Epithelial cell of esophagus (primary cell): ENCODE results near the gene CRY1.
"Not testable (repeated sequence)": the region's sequence is repeated elsewhere in the genome, so short reads cannot be mapped to it uniquely, and the experiment has no call there.

ENCODE experiments used
- DNase-seq: peaks from one replicate; pipeline ENCODE4 v3.0.0; 2010; ENCODE audit warnings: low read depth
- H3K4me3 ChIP-seq: 2 replicates; pipeline ENCODE4 v1.5.1; 2011; ENCODE audit warnings: mild to moderate bottlenecking, low read length, control low read depth
- CTCF ChIP-seq: IDR thresholded peaks from 2 replicates; pipeline ENCODE4 v1.5.1; 2011; ENCODE audit warnings: low read depth, mild to moderate bottlenecking, low read length, control low read depth, inconsistent platforms; ENCODE audit not compliant: insufficient read depth; ENCODE audit errors: missing control alignments

CRY1 gene

GRCh38 chr12:107012736-107013425, 80.5 kb downstream of the CRY1 start:
- no peak for TF ChIP-seq CTCF
- no peak for DNase-seq
- no peak overlapping the region for H3K4me3 ChIP-seq

- DNase-seq, result no peak
- TF ChIP-seq CTCF, result no peak
- no peak overlapping the region for H3K4me3 ChIP-seq
Measured at GRCh38 chr12:107011519-107011918, 81.8 kb downstream of the CRY1 start.

- H3K4me3 ChIP-seq, result no peak overlapping the region
- DNase-seq, result no peak
- TF ChIP-seq CTCF, result no peak
Measured at GRCh38 chr12:107007411-107007810, 85.9 kb downstream of the CRY1 start.

GRCh38 chr12:107002665-107003064, 90.7 kb downstream of the CRY1 start:
- DNase-seq, H3K4me3 ChIP-seq: not testable (repeated sequence)

- peak; percentile 92 for DNase-seq
- no peak overlapping the region for H3K4me3 ChIP-seq
- no peak for TF ChIP-seq CTCF
Measured at GRCh38 chr12:106999446-106999845, 93.9 kb downstream of the CRY1 start.

- H3K4me3 ChIP-seq, result no peak overlapping the region
- no peak for TF ChIP-seq CTCF
- DNase-seq, result no peak
Measured at GRCh38 chr12:106997916-106998315, 95.4 kb downstream of the CRY1 start.

- DNase-seq, H3K4me3 ChIP-seq: not testable (repeated sequence)
Measured at GRCh38 chr12:106996102-106996501, 97.2 kb downstream of the CRY1 start.

- DNase-seq, result no peak
- H3K4me3 ChIP-seq, result no peak overlapping the region
- no peak for TF ChIP-seq CTCF
Measured at GRCh38 chr12:106994579-106995220, 98.6 kb downstream of the CRY1 start.
